Subcutaneous adipose tissue (tissue), 4 donors: ENCODE data around the gene FMNL3. TPM values are rescaled to one million over a fixed set of nuclear protein-coding genes. Genes with fewer than 3 reads are reported as not detected.

Source experiments
- total RNA-seq, 4 donors: library from RNA; depleted of rRNA; stranded (reverse); fragments of >200 nt; gene quantifications; one replicate each; pipeline ENCODE4 v1.1.0, GENCODE V29; 2016
- TF ChIP-seq, protein P1 (sequence below): fragments of 450-650 bp; IDR thresholded peaks from one replicate; pipeline ENCODE4 v1.5.1; 2016; ENCODE audit warnings: low read depth, mild to moderate bottlenecking, control low read depth, antibody characterized with exemption, moderate library complexity

The FMNL3 gene
- total RNA-seq, 4 donors from 2014 or later: 8.2 to 19.6 (median 14.0) TPM

GRCh38 chr12:49741882-49742620 is 34.8 kb upstream of the FMNL3 start:
- TF ChIP-seq, protein P1, sequence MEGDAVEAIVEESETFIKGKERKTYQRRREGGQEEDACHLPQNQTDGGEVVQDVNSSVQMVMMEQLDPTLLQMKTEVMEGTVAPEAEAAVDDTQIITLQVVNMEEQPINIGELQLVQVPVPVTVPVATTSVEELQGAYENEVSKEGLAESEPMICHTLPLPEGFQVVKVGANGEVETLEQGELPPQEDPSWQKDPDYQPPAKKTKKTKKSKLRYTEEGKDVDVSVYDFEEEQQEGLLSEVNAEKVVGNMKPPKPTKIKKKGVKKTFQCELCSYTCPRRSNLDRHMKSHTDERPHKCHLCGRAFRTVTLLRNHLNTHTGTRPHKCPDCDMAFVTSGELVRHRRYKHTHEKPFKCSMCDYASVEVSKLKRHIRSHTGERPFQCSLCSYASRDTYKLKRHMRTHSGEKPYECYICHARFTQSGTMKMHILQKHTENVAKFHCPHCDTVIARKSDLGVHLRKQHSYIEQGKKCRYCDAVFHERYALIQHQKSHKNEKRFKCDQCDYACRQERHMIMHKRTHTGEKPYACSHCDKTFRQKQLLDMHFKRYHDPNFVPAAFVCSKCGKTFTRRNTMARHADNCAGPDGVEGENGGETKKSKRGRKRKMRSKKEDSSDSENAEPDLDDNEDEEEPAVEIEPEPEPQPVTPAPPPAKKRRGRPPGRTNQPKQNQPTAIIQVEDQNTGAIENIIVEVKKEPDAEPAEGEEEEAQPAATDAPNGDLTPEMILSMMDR: no peak

GRCh38 chr12:49740930-49741881 is 34.0 kb upstream of the FMNL3 start, which contains the start of gene TMBIM6:
TMBIM6 (plus strand) TSS chr12:49741557; CDS start chr12:49752494, 10,937 bp downstream.
- TF ChIP-seq, protein P1: no peak

DNA sequence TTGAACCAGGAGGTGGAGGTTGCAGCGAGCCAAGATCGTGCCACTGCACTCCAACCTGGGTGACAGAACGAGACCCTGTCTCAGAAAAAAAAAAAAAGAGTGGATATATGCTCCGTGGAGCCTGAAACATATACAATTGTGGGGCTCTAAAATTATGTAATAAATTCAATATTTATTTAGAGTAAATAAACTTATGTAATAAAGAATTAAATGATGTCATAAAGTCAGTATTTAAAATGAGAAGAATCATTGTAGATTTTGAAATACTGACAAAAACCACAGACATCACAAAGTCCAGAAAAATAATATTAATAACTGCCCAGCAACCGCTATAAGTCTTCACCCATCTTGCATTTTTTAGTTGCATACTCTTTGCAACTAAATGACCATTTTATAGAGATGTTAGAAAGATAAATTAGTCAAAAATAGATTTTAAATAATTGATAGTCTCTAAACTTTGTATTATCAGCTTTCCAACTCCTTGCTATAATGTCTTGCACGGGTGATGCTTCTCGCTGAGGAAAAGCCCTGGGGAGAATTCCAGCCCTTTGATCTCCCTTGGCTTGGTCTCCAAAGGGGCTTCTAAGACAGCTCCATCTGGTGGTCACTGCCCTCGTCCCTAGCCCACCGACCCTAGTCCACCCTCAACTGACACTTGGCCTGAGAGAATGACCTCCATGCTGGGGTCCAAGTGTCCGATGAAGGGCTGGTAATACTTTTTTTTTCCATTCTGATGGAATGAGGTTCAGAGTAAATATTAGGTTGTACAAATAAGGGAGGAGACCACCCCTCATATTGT is 26.2 kb upstream of the FMNL3 start:
- TF ChIP-seq, protein P1: no peak

DNA sequence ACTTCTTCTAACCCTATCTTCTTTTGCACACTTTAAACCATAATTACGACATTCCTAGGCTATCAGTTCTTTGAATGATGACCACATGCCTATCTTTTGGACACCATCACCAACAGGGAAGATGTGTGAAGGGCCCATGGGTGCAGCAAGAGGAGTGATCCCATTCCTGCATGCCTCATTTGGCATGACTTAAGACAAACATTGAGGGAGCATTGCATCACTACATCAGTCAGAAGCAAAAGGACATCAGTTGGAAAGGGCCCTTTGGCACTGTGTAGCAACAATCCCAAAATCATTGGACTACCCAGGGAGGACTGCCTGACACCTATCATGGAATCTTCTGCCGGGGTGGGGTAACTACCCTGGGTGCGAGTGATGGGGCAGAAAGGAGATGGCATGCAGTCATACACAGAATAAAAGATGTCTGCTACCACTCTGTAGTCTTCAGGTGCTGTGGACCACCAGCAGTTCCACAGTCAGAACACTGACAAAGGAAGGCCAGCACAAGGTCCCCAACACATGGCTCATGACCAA is 23.4 kb upstream of the FMNL3 start:
- TF ChIP-seq, protein P1: no peak

DNA sequence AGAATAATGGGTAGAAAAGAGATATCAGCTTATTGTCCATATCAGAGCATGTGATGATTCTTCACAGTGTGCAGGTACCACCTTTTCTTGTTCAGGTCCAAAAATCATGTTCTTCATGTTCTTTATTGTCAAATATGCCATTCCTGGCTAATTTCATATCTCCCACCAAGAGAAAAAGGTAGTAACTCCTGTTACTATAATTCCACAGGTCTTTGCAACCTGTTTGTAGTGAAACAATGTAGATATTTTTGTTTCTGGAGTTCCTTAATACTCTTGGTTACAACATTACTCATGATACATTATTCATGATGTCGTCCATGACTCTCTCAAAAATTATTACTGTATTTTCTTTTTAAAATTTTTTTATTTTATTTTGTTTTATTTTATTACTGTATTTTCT is 22.8 kb upstream of the FMNL3 start:
- TF ChIP-seq, protein P1: no peak

DNA sequence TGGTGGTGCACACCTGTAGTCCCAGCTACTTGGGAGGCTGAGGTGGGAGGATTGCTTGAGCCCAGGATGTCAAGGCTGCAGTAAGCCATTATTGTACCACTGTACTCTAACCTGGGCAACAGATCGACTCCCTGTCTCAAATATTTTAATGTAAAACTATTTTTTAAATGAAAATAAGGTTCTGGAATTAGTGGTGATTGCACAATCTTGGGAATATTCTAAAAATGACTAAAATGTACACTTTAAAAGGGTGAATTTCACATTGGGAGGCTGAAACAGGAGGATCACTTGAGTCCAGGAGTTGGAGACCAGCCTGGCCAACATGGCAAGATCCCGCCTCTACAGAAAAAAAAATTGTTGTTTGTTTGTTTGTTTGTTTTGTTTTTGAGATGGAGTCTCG is 21.2 kb upstream of the FMNL3 start:
- TF ChIP-seq, protein P1: no peak
